Measurements from ENCODE around the gene AMFR.

DNA sequence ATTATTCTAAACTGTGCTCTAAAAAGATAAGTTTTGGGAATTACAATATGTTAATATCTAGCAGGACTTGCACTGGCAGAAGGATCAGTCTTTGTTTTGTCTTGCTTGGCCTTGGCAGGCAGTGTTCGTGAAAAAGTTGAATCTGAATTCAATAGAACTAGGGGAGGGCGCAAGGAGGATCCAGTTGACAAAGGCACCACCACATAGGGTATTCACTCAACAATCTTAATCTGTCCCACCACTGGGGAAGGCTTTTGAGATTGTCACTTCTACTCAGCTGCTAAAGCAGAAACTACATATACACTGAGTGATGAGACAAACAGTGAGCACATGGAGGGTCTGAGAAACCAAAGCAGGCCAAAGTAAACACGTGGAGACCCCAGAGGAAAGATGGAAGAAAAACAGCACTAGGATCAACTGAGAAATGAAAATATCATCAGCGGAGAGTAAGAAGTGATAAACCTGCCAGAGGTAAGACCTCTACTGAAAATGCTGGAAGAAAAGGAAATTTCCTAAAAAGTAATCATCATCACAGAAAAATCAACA, 2.4 kb downstream of the AMFR start:
- TF ChIP-seq, protein P1, sequence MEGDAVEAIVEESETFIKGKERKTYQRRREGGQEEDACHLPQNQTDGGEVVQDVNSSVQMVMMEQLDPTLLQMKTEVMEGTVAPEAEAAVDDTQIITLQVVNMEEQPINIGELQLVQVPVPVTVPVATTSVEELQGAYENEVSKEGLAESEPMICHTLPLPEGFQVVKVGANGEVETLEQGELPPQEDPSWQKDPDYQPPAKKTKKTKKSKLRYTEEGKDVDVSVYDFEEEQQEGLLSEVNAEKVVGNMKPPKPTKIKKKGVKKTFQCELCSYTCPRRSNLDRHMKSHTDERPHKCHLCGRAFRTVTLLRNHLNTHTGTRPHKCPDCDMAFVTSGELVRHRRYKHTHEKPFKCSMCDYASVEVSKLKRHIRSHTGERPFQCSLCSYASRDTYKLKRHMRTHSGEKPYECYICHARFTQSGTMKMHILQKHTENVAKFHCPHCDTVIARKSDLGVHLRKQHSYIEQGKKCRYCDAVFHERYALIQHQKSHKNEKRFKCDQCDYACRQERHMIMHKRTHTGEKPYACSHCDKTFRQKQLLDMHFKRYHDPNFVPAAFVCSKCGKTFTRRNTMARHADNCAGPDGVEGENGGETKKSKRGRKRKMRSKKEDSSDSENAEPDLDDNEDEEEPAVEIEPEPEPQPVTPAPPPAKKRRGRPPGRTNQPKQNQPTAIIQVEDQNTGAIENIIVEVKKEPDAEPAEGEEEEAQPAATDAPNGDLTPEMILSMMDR (IDR thresholded peaks at IDR 0.05), result no peak
- TF ChIP-seq POLR2AphosphoS5 (IDR thresholded peaks at IDR 0.05) (no peak), EP300 (IDR thresholded peaks at IDR 0.05) (no peak)

All from stomach (tissue), 4 donors.